Measurements from ENCODE around the gene EFHC1.

The EFHC1 gene

DNA sequence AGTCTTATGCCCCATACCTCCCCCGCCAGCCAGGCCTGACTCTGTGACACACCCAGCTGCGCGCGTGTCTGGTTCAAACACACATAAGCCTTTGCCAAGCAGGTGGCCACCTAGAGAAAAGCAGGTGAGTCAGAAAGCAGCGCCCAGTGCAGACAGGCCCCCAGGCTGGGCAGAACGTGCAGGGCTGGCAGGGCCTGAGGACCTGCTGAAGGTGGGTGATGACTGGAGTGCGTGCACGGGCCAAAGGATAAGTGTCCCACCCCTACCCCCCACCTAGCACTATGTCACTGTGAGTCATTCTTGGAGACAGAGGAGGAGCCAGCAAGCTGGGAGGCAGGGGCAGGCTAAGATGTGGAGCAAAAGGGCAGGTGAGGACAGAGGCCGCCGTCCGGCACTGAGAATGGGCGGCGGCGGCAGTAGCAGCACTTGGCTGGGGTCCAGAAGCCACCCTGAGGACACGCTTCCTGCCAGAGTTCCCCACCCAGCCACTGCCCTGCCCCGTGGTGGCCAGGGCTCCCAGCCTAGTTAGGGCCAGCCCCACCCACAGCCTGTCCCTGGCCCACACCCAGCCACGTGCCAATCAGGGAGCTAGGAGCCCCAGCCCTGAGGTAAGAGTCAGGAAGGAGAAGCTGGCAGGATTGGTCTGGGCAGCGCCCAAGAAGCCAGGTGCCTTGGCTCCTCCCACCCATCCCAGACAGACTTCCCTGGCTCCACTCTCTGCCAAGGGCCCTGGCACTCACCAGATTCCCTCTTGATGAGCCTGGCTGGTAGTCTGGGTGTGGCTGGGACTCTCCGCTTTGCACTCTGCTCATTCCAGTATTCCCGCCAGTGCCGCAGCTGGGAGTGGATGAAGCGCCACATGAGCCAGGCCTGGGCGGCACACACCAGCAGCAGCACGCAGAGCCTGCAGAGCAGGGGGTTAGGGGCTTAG, 84.0 kb downstream of the EFHC1 start:
- CTCF ChIA-PET: interaction anchor here (1.0 kb wide), 1 partner anchor 93 kb away, joined by 3 read pairs; no protein-coding TSS in a partner anchor
- TF ChIP-seq, protein P1, sequence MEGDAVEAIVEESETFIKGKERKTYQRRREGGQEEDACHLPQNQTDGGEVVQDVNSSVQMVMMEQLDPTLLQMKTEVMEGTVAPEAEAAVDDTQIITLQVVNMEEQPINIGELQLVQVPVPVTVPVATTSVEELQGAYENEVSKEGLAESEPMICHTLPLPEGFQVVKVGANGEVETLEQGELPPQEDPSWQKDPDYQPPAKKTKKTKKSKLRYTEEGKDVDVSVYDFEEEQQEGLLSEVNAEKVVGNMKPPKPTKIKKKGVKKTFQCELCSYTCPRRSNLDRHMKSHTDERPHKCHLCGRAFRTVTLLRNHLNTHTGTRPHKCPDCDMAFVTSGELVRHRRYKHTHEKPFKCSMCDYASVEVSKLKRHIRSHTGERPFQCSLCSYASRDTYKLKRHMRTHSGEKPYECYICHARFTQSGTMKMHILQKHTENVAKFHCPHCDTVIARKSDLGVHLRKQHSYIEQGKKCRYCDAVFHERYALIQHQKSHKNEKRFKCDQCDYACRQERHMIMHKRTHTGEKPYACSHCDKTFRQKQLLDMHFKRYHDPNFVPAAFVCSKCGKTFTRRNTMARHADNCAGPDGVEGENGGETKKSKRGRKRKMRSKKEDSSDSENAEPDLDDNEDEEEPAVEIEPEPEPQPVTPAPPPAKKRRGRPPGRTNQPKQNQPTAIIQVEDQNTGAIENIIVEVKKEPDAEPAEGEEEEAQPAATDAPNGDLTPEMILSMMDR (IDR thresholded peaks at IDR 0.05; ENCODE audit: insufficient read depth, low read length, missing control alignments): no peak
- H3K4me3 ChIP-seq (ENCODE audit: low read depth, low read length): no peak overlapping the region
- DNase-seq (ENCODE audit: low read depth, low spot score): no peak
- POLR2A ChIA-PET: interaction anchor here (0.6 to 2.1 kb wide), 3 partner anchors 11 to 80 kb away, joined by 3 to 5 read pairs (median 3); no protein-coding TSS in a partner anchor

DNA sequence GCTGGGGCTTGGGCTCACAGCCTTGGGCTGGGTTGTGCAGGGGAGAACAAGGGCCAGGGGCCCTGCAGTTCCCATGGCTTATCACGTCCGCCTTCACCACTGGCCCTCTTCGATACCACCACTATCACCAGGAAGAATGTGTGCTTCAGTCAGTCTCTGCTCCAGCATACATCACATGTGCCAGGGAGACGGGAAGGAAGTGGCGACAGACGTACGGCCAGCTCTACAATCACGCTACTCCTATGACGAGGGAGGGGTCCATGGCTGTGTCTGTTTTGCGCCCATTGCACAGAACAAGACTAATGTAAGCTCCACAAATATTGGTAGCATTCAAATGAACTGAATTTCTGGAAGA, 84.6 kb downstream of the EFHC1 start:
- no peak overlapping the region for H3K4me3 ChIP-seq (ENCODE audit: low read depth, low read length)
- POLR2A ChIA-PET: interaction anchor here (0.6 to 2.1 kb wide), 2 partner anchors 10 to 71 kb away, joined by 3 to 5 read pairs; no protein-coding TSS in a partner anchor
- CTCF ChIA-PET: no interaction called here
- TF ChIP-seq, protein P1 (IDR thresholded peaks at IDR 0.05; ENCODE audit: insufficient read depth, low read length, missing control alignments): no peak
- no peak for DNase-seq (ENCODE audit: low read depth, low spot score)

DNA sequence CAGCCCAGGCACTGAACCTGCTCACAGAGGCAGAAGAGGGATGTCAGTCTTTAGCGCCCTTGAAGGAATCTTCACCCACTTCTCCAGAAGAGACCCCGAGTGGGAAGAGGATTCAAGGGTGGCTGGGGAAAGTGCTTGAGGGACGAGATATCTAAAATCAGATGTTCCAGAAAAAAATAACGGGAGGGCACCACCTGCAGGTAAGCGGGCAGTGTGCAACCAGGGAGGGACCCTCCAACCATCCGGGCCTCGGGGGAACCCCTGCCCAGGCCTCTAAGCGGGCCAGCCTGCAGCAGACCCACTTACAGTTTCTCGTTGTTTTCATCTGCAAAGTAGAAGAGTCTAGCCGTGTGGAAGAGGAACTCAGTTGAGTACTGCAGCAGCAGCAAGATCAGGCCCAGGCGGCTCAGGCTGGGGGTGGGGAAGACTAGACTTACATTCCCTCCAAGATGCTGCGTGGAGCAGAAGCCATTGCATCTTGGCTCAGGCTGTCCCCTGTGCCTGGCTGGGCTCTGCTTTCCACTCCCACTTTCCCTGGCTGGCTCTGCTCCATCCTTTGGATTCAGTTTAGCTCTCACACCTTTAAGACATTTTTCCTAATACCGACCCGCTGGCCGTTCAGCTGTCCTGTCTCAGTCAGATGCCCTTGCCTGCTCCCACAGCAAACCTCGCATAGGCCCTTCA, 85.7 kb downstream of the EFHC1 start:
- DNase-seq (ENCODE audit: low read depth, low spot score): no peak
- H3K4me3 ChIP-seq (ENCODE audit: low read depth, low read length): no peak overlapping the region
- CTCF ChIA-PET: interaction anchor here (0.8 to 1.4 kb wide), 2 partner anchors 10 to 37 kb away, joined by 3 to 5 read pairs; no protein-coding TSS in a partner anchor
- POLR2A ChIA-PET: no interaction called here
- TF ChIP-seq, protein P1 (IDR thresholded peaks at IDR 0.05; ENCODE audit: insufficient read depth, low read length, missing control alignments): no peak

DNA sequence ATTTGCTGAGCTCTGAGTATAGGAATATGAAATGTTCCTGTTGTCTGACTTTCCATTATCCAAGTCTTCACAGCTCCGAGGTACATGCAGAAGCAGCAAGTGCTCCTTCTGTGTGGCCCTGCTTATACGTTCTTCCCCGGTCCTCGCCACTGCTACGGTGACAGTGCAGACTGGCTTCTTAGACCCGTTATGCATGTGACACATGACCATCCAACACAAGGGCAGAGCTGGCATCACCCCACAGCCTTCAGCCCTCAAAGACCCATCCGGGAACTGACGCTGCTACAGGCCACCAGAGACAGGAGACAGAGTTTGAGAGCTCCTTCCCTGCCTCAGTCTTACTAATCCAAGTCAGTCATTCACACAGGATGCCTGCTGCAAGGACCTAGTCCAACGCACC, 86.3 kb downstream of the EFHC1 start:
- no peak overlapping the region for H3K4me3 ChIP-seq (ENCODE audit: low read depth, low read length)
- ChIA-PET CTCF (interaction anchor here (0.8 to 1.4 kb wide), 3 partner anchors 10 to 91 kb away, joined by 3 to 5 read pairs (median 3); no protein-coding TSS in a partner anchor), POLR2A (no interaction called here)
- DNase-seq (ENCODE audit: low read depth, low spot score): no peak
- TF ChIP-seq, protein P1 (IDR thresholded peaks at IDR 0.05; ENCODE audit: insufficient read depth, low read length, missing control alignments): no peak

DNA sequence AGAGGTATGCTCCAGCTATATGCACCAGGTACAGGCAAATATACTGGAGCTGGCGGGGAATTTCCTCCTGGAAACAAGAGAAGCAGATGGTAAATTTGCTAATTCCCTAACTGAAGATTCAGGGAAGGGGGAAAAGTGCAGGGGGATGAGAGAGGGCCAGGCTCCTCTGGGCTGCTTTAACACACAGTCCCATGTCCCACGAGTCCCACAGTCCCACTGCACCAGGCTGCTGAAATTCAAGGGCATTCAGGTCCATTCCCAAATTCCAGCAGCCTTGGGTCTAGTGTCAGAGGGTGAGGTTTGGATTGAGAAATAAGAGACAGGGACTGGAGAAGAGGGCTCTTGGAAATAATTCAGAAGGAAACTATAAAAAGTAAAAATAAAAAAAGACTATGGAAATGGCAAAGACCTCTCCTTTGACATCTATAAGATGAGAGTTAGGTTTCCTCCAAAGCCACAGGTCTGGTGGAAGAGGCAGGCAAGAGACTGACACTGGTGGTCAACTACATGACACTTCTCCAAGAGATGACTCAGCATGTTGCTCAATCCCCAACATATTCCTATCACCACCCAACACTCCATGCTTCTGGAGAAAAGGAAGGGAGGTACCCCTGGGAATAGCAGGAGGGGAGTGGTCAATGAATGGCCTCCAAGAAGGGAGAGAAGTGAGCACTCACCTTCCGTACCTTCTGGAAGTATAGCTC, 87.6 kb downstream of the EFHC1 start:
- TF ChIP-seq, protein P1 (IDR thresholded peaks at IDR 0.05; ENCODE audit: insufficient read depth, low read length, missing control alignments): no peak

More for the DNA sequence above, 87.6 kb downstream of the EFHC1 start:
- ChIA-PET CTCF (interaction anchor here (0.8 to 1.4 kb wide), 3 partner anchors 11 to 127 kb away, joined by 3 to 5 read pairs (median 4); no protein-coding TSS in a partner anchor), POLR2A (interaction anchor here (0.6 to 1.3 kb wide), 2 partner anchors 10 to 222 kb away, joined by 3 read pairs; no protein-coding TSS in a partner anchor)
- no peak for DNase-seq (ENCODE audit: low read depth, low spot score)
- no peak overlapping the region for H3K4me3 ChIP-seq (ENCODE audit: low read depth, low read length)

All from AG04449 (cell line).